GM06990 (cell line): ENCODE measurements around the gene MOV10L1.

Experiments
- DNase-seq: peaks from one replicate; pipeline ENCODE4 v3.0.0-alpha.2; 2011; ENCODE audit not compliant: insufficient read length; ENCODE audit errors: extremely low read depth
- H3K27me3 ChIP-seq: replicated peaks from 2 replicates; pipeline ENCODE4 v1.6.0; 2011; ENCODE audit warnings: low read length; ENCODE audit not compliant: control insufficient read depth, insufficient read depth
- H3K36me3 ChIP-seq: 2 replicates; pipeline ENCODE4 v1.5.1; 2011; ENCODE audit warnings: low read length; ENCODE audit not compliant: control insufficient read depth, insufficient read depth
- H3K4me3 ChIP-seq: replicated peaks from 2 replicates; pipeline ENCODE4 v1.5.1; 2011; ENCODE audit warnings: low read depth, mild to moderate bottlenecking, control low read depth, low read length
- CTCF ChIP-seq: IDR thresholded peaks from 2 replicates; pipeline ENCODE4 v1.5.1; 2011; ENCODE audit warnings: low read length, control low read depth, mild to moderate bottlenecking, inconsistent platforms; ENCODE audit not compliant: insufficient read depth, poor library complexity, severe bottlenecking

Gene MOV10L1

GRCh38 chr22:50193621-50194020 lies 103.8 kb downstream of the MOV10L1 start:
- TF ChIP-seq CTCF, result no peak
- Histone ChIP-seq H3K36me3 (peaks cover 28% of the 10 kb centered on the region), H3K4me3 (no peak overlapping the region), H3K27me3 (no peaks in the 10 kb centered on the region)
- DNase-seq, result no peak

- H3K4me3 ChIP-seq, result no peak overlapping the region; the same call in 1 of the 2 replicates
- H3K27me3 ChIP-seq, result no peaks in the 10 kb centered on the region
- TF ChIP-seq CTCF, result no peak
- no peak for DNase-seq
- peaks cover 29% of the 10 kb centered on the region for H3K36me3 ChIP-seq
These were observed 104.4 kb downstream of the MOV10L1 start for GRCh38 chr22:50194037-50194805.

GRCh38 chr22:50196256-50196655 lies 106.5 kb downstream of the MOV10L1 start:
- Histone ChIP-seq H3K36me3 (peaks cover 30% of the 10 kb centered on the region), H3K27me3 (no peaks in the 10 kb centered on the region), H3K4me3 (no peak overlapping the region)
- no peak for TF ChIP-seq CTCF
- no peak for DNase-seq

- H3K4me3 ChIP-seq, result no peak overlapping the region
- peaks cover 30% of the 10 kb centered on the region for H3K36me3 ChIP-seq
- H3K27me3 ChIP-seq, result no peaks in the 10 kb centered on the region
- TF ChIP-seq CTCF, result no peak
- DNase-seq, result no peak
These were observed 107.4 kb downstream of the MOV10L1 start for GRCh38 chr22:50197000-50197800.

- DNase-seq, result no peak
- Histone ChIP-seq H3K36me3 (peaks cover 30% of the 10 kb centered on the region), H3K27me3 (no peaks in the 10 kb centered on the region), H3K4me3 (no peak overlapping the region)
- no peak for TF ChIP-seq CTCF
These were observed 108.2 kb downstream of the MOV10L1 start for GRCh38 chr22:50197856-50198623.
